HG03457 (cell line): ENCODE results near the gene MYOF.
"Not testable (repeated sequence)": the region's sequence is repeated elsewhere in the genome, so short reads cannot be mapped to it uniquely, and the experiment has no call there.

Experiments
- ATAC-seq: cut with Tn5 transposase; IDR thresholded peaks from one replicate; pipeline ENCODE4 v1.9.1; 2021; ENCODE audit warnings: moderate number of reproducible peaks; ENCODE audit not compliant: unreplicated experiment

MYOF gene

DNA sequence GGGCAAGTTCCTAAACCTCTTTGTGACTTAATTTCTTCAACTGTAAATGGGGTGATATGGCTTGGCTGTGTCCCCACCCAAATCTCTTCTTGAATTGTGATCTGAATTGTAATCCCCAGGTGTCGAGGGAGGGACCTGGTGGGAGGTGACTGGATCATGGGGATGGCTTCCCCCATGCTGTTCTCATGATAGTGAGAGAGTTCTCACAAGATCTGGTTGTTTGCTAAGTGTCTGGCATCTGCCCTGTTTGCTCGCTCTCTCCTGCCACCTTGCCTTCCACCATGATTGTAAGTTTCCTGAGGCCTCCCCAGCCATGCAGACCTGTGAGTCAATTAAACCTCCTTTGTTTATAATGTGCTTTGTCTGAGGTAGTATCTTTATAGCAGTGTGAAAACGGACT is 177.0 kb downstream of the MYOF start:
- no peak for ATAC-seq

DNA sequence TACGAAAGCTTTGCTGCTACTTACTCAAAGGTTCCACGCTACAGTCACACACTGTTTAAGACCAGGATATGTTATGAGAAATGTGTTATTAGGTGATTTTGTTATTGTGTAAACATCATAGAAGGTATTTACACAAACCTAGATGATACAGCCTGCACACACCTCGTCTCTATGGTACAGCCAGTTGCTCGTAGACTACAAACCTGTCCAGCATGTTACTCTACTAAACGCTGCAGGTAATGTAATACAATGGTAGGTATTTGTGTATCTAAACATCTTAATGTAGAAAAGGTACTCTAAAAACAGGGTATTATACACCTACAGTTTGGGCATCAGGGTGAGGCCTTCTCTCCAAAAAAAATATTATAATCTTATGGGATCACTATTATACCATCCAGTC is 181.2 kb downstream of the MYOF start:
- ATAC-seq = no peak

DNA sequence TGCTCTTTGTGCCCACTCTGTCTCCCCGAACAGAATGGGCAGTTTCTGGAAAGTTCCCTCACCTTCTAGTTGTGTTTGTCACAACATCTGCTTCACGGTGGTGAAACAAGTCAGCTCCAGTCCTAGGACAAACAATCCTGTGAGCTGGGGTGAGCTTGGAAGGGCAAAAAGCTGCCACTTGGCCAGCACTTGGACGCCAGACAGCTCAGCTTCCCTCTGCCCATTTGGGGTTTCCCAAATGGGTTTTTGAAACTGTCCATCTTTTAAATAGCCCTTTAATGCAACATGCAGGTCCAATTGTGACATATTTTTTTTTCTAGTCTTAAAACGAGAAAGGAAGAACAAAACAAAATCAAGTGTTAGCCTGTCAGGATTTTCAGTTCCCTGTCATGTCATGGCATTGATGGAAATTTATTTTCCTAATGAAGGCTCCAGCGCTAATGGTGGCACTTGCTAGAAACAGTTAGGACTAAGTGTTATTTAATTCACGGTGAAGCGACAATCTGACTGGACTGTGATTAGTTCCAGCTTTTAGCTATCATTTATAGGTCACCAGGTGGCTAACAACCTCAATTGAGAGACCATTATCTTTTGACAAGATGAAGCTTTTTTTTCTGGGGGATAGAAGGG is 181.7 kb downstream of the MYOF start:
- ATAC-seq = no peak

DNA sequence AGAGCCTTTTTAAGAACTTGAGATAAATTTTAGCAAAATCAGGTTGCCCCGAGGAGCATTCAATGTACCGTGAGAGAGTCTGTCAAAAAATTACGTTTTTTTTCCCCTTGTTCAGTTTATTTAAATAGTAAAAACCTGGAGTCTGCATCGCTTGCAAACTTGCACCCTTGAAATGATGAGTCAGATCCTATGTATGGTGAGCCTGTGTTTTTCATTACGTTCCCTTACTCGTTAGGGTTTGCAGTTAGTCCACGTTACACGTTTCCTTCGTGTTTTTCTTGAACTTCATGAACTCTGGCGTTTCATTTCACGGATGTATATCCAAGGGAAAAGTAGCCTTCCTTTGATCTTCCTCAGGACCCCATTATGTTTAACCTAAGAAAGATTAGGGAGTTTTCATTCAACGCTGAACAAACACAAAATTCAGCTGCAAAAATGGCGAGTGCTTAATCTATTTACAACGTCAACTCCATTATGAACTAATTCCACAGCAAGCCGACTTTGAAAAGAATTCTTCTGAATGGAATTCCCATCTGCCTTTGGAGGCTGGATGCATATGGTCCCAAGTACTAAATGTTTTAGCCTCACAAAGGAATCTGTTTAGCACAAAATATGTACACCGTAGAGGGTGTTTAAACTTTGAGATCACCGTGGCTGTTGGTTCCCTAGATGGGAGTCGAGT is 182.4 kb downstream of the MYOF start:
- ATAC-seq = no peak

DNA sequence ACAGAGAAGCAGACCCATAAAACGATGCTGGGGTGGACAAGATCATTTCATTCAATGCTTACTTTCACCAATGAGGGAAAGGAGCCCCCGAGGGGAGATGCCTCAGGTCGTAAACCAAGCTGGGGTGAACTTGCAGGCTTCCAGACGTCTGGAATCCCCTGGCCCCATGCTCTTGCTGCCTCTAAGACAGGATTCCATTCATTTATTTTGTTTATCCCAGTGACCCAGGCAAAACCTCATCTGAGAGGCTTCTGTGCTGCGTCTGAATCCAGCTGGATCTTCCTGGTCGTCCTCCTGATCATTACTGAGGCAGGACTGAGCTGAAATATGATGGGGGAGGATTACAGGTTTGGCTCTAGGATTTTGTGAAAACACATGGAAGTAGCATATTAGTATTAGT is 182.9 kb downstream of the MYOF start:
- ATAC-seq = no peak

DNA sequence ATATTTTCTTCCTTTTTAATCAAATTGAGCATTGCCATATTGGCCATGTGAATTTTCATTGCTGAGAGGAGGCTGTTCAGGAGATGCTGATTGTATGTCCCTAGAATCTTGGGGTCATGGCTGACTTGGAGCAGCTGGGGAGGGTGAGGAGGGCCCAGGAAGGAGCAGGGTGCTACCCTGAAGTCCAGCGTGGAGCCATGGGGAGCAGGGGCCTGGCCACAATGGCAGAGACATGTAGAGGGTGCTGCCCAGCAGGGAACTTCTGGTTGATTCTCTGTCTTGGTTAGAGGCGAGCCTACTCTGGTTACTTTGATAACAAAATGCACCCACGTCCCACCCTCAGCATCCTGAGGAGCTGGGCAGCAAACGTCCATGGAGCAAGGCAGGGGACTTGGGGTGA is 186.0 kb downstream of the MYOF start:
- no peak for ATAC-seq

DNA sequence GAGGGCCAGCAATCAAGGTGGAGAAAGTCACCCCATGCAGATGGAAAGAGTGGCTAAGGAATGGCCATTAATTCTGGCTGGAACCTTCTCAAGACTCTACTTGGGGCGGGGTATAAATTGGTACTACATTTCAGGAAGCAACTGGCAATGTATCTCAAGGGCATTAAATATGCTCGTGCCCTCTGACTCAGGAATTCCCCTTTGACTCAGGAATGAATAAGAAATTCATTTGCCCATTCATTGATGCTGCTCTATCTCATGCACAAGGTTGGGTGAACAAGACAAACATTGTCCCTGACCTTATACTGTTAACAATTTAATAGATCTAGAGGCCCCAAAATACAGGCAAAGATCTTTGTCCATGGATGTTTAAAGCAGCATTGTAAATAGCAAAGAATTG is 188.1 kb downstream of the MYOF start:
- ATAC-seq = no peak

DNA sequence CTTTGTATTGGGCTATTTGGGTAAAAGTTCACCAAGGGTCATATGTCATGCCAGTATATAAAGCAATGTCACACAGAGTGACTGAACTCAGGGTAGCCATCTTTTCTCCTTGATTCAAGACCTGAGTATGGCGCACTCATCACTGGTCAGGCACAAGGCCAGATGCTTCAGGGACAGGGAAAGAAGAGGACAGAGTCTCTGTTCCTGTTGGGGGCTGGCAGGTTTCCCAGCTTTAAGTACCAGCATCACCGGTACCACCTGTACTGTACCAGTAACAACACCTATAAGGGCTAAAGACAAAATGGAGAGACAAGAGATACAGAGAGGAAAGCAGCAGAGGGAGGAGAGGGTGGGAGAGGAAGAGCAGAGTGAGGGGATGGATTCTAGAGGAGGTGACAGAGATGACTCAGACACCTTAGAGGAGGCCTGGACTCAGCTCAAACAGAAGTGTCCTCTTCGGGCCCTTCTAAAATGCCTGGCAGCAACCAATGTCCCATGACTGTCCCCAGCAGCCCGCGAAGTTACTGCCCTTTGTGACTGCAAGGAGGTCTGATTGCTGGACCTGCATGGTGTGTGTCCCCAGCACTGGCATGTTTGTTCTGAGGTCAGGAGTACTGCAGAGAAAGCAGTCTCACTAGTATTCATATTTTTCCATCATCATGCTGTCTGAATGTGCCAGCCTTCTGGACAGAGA is 191.3 kb downstream of the MYOF start:
- no peak for ATAC-seq

DNA sequence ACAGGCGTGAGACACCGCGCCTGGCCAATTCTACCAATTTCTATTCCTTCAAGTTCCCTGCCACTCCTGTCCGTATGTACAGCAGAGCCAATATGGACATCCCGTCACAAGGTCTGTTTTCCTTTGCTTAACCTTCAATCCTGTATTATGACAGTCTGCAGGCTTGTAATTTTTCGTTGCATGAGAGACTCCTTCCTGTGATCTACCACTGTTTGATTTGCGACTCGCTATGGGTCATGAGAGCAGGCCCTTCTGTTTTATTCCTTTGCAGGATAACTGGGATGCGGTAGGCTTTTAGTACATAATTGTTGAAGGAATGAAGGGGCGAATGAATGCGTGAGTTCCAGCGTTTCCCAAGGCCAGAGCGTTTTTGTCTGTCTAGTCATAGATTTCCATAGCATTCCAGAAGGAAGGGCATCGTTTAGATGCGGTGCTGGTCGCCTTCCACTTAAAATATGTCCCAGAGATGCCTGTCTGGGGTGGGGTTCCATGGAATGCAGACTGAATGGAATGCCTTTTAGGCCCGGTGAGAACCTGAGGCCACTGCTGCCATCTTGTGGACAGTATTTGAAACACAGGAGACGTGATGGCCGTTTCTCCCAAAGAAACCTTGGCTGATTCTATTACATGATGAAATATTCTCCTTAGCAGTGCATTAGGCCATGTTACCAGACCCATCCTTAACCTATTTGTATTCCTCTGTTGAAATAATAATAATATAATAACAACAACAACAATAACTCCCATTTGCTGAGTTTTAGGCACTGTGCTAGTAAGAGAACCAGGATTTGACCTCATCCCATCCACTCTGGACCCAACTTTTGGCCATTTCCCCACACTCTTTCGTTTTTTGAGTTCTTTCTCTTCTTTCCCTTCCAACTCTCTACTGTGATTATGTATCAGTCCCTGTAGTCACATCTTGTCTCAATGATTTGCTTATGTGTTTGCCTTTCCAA is 193.2 kb downstream of the MYOF start:
- no peak for ATAC-seq

DNA sequence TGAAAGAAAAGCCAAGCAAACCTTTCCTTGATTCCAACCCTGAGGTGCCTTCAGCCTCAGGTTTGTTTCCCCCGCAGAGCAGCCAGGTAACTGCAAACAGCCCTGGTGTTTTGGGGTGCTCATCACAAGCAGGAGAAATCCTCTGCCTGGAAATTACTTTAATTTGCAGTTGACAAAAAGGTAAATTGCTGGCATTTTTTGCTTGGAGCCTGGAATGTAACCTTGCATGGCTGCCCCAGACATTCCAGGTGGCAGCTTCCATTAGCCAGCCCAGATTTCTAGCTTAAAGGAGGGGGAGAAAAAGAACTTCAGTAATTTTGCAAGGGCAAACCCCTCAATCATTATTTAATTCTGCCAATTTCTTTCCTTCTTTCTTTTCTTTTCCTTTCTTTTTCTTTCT is 194.4 kb downstream of the MYOF start:
- no peak for ATAC-seq

DNA sequence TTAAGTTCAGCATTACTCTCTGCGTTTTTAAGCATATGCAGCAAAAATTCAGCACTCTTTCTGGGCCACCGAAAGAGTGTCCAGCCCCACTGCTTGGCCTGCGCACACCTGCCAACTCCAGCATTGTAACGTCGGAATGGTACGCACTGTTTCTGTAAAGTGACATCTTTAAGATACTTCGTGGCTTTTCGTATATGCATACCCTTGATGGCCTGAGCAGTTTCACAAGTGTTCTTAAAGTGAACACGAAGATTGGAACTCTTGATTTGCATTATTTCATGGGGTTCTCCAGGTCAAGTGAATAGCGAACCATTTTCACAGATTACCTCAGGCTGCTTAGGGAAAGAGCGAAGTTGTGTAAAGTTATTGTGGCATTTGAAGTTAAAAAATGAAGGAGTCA is 197.9 kb downstream of the MYOF start:
- not testable (repeated sequence) for ATAC-seq

DNA sequence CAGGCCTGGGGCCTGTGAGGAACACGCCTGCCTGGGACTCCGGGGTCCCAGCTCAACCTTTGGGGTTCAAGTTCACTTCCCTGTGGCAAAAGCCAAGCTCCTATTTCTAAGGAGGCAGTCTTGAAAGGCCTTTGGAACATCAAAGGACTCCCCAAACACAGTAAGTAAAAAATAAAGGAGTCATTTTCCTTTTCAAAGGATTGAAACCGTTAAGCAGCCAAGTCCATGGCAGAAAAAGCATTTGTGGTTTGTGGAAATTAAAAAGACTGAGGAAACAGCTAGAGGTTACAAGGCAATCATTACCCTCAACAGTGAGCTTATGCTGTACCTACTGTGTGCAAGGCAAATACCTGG is 200.8 kb downstream of the MYOF start:
- ATAC-seq = no peak

DNA sequence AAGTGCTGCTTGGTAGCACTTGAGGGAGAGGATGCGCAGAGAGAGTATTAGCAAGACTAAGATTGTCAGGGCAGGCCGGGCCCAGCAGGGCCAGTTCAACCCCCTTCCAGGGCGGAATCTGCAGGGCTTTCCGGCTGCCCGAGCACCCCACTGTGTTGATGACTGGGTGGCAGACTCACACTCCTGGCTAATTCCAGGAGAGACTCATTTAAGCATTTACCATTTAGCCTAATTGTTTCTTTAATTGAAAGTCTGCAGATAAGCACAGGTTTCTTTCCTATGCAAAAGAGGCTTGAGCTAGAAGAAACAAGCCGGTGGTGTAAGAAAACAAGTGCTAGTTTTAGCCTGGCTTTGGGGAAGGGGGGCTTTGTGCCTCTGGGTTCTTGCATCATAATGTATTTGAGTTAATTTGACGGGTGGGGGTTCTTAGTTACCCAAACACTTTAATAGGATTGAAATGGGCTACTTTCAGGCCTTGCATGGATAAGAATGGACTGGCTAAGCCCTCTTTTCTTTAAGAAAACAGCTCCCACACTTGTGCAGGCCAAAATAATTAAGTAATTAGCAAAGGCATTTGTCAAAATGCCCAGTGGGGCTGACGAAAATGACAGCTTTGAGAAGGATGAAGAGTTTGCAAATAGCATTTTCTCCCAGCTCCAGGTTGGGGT is 201.3 kb downstream of the MYOF start:
- no peak for ATAC-seq

DNA sequence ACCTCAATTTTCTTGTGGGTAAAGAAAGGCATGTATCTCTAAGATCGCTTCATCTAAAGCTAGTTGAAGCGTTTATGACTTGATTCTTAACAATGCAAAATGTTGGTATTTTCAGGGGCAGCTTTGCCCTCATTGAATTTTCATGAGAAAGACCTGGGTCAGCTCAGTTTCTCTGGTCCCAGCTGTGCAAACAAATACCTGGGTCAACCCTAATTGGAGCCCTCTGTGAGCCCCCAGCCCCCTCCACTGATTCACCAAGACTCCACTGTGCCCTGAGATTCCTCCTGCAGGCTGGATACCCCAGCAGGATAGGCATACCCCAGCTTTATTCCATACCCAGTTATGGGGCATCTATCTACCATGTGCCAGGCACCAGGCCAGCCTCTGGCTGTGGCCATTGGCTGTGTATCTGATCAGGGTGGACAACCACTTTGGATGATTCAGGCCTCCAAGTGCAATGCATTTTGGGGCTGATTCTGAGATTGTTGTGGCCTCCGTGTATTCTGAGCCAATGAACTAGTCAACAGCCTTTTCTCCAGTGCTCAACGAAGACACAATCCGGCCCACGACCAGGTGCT is 201.9 kb downstream of the MYOF start:
- no peak for ATAC-seq

DNA sequence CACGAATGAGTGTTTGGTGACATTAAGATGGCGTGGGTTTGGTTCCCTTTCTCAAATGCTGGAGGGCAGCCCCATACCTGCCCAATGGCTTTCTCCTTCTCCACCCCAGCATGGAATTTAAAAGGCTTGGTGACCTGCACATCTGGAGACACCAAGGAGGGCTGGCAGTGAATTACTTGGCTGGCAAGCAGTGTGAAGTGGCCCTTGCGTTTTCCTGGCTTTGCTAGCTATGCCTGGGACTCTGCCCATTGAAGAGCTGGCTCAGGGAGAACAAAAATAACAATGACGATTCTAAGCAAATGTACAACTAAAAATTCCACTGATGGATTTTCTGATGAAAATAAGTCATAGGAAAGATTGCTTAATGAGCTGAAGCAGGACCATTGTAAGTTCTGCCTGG is 204.8 kb downstream of the MYOF start:
- ATAC-seq = no peak

DNA sequence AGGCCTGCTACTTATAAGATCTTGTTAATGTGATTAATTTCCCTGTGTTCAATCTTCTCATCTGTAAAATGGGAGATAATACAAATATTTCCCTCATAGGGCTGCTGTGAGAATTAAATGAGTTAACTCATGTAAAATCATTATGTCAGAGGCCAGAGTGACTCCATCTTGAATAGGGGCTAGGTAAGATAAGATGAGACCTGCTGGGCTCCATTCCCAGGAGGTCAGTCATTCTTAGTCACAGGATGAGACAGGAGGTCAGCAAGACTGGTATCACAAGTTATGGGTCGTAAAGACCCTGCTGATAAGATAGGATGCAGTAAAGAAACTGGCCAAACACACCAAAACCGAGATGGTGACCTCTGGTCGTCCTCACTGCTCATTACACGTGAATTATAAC is 207.7 kb downstream of the MYOF start:
- no peak for ATAC-seq

DNA sequence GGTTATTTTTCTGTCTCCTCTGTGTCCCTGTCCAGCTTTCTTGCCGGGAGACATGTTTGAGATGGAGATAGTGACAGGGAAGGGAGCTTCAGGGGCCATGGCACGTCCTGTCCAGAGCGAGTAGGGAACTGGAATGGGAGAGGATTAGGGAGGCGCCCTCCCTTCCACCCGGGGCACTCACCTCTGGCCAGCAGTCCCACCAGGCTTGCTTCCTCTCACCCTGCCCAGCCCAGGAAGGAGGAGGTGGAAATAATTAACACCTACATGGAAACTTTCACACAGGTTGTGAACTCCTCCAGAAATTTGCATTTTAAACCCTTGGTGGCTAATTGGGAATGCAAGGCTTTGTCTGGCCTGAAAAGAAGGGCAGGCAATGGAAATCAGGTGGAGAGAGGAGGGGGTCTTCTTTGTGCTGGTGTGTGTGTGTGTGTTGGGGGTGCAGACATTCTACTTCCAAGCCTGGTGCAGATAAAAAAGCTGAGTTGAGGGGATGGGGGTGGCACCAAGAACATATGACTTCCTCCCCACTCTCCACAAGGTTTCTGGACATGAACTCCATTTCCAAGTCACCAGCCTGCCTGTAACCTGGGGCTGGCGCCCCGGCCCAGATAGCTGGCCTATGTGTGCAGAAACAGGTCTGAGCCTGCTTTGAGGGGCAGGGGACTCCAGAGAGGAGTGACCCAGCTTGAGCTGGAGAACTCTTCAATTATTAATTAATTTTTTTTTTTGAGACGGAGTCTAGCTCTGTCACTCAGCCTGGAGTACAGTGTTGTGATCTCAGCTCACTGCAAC is 209.1 kb downstream of the MYOF start:
- no peak for ATAC-seq

DNA sequence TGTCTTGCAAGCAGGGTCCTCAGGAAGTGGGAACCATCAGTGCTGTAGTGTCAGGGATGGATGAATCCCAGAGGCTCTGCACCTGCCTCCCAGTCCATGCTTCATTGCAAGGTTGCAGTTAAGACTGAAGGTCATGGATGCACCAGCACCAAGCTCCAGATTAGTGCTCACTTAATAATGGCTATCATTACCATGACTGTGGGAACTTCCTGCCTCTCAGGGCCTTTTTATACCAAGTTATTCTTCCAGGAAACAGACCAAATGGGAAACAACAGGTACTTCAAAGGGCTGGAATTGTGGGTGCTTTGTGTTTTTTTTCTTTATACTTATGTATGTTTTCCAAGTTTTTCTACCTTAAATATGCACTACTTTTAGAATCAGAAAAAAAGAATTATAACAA is 210.8 kb downstream of the MYOF start:
- ATAC-seq = no peak

DNA sequence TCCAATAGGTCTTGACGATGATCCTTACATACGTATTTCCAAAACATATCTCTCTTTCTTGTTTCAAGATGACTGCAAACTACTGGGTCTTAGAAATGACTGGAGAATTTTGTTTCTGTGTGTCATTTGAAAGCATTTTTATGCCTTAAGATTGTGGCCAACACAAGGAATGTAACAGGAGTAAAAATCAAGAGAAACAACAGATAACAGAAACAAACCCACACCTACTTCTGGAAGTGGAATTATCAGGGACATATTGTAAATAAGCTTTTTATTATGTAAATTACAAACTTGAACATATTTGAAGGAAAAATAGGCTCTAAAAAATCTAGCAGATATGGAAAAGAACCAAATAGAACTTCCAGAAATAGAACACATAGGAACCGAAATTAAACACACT is 212.9 kb downstream of the MYOF start:
- no peak for ATAC-seq

DNA sequence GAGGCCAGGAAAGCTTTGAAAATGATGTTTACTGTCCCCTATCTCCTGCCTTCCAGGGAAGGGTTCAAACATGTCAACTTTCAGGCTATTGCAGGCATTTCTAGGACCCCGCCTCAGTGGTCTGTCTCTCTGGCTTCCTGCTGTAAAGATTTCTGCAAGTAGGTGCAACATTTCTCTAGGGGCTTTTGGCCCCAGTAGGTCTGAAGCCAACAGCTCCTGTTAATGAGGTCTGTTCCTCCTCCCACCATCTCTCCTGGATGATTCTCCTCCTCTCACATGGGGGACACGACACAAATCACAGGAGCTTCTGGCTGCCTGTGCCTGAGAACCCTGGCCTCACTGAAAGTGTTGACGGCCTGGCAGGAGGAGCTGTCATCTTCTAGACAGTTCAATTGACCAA is 214.1 kb downstream of the MYOF start:
- ATAC-seq = no peak
